IPS-18a (cell line): ENCODE results near the gene ADORA1.

Experiments
- H3K27ac ChIP-seq: one replicate; pipeline ENCODE4 v1.5.1; 2013; ENCODE audit warnings: low read length
- H3K27me3 ChIP-seq: one replicate; pipeline ENCODE4 v1.6.1; 2013; ENCODE audit warnings: mild to moderate bottlenecking, low read length; ENCODE audit not compliant: control insufficient read depth, insufficient read depth
- H3K36me3 ChIP-seq: one replicate; pipeline ENCODE4 v1.6.1; 2013; ENCODE audit warnings: low read depth, low read length; ENCODE audit not compliant: control insufficient read depth
- H3K4me1 ChIP-seq: one replicate; pipeline ENCODE4 v1.6.1; 2013; ENCODE audit warnings: low read depth, low read length; ENCODE audit not compliant: control insufficient read depth
- H3K4me3 ChIP-seq: one replicate; pipeline ENCODE4 v1.5.1; 2013; ENCODE audit warnings: low read length
- H3K9ac ChIP-seq: one replicate; pipeline ENCODE4 v1.6.1; 2013; ENCODE audit warnings: mild to moderate bottlenecking, low read length, moderate library complexity
- H3K9me3 ChIP-seq: one replicate; pipeline ENCODE4 v1.6.1; 2013; ENCODE audit warnings: low read depth, low read length; ENCODE audit not compliant: control insufficient read depth

The ADORA1 gene

GRCh38 chr1:203139976-203140475 is 12.5 kb downstream of the ADORA1 start:
- H3K9me3 ChIP-seq: no peaks in the 10 kb centered on the region
- no peaks in the 10 kb centered on the region for H3K36me3 ChIP-seq
- no peak overlapping the region for H3K27ac ChIP-seq
- no peaks in the 10 kb centered on the region for H3K4me1 ChIP-seq
- no peak overlapping the region for H3K4me3 ChIP-seq
- no peaks in the 10 kb centered on the region for H3K27me3 ChIP-seq
- no peak overlapping the region for H3K9ac ChIP-seq

GRCh38 chr1:203140743-203141520 is 13.4 kb downstream of the ADORA1 start:
- Histone ChIP-seq H3K9ac (no peak overlapping the region), H3K27me3 (no peaks in the 10 kb centered on the region), H3K36me3 (no peaks in the 10 kb centered on the region), H3K9me3 (no peaks in the 10 kb centered on the region), H3K4me1 (no peaks in the 10 kb centered on the region), H3K4me3 (no peak overlapping the region), H3K27ac (no peak overlapping the region)

DNA sequence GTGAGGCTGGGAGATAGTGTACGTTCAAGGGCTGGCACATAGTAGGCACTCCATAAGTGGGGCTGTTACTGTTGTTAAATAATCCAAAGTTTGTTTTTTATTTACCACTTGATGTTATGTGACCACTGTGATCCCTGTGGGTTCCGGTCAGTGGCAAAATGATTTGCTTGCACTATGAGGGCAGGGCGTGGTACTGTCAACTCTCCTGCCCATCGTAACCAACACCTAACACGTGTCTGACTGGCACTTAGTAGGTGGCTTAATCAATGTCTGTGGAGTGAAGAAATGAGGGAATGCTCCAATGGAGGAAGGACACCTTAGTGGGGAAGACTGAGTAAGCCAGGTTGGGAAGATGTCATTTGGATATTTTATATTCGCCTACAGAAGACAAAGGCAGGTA is 14.6 kb downstream of the ADORA1 start:
- Histone ChIP-seq H3K9me3 (no peaks in the 10 kb centered on the region), H3K4me3 (no peak overlapping the region), H3K36me3 (no peaks in the 10 kb centered on the region), H3K9ac (no peak overlapping the region), H3K4me1 (peaks cover 6% of the 10 kb centered on the region), H3K27ac (no peak overlapping the region), H3K27me3 (no peaks in the 10 kb centered on the region)

GRCh38 chr1:203142684-203143408 is 15.3 kb downstream of the ADORA1 start:
- H3K27me3 ChIP-seq: no peaks in the 10 kb centered on the region
- H3K9ac ChIP-seq: no peak overlapping the region
- H3K9me3 ChIP-seq: no peaks in the 10 kb centered on the region
- no peak overlapping the region for H3K4me3 ChIP-seq
- H3K36me3 ChIP-seq: no peaks in the 10 kb centered on the region
- H3K27ac ChIP-seq: no peak overlapping the region
- peaks cover 13% of the 10 kb centered on the region for H3K4me1 ChIP-seq

- H3K27ac ChIP-seq: no peak overlapping the region
- no peaks in the 10 kb centered on the region for H3K9me3 ChIP-seq
- H3K4me3 ChIP-seq: no peak overlapping the region
- no peaks in the 10 kb centered on the region for H3K27me3 ChIP-seq
- H3K9ac ChIP-seq: no peak overlapping the region
- peaks cover 20% of the 10 kb centered on the region for H3K4me1 ChIP-seq
- H3K36me3 ChIP-seq: no peaks in the 10 kb centered on the region
Observed at GRCh38 chr1:203143641-203144040, 16.1 kb downstream of the ADORA1 start.

DNA sequence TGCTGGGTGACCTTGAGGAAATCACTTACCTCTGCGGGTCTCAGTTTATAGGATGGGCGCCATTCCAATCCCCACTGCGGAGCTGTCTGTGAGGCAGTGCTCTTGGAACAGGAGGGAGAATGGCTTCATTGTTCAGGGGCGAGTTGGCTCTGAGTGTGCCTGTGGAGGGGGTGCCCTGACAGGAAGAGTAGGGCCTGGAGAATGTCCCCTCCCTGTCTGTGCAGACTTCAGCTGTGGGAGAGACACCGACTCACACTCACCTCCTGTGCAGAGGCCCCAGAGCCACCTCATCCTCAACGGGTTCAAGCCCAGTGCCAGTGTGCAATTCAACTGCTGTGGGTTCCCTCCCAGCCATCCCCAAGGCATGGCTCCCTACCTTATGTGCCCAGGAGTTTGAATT is 17.1 kb downstream of the ADORA1 start:
- H3K27ac ChIP-seq: no peak overlapping the region

GRCh38 chr1:203145321-203146041 is 18.0 kb downstream of the ADORA1 start:
- no peak overlapping the region for H3K4me3 ChIP-seq
- H3K9me3 ChIP-seq: no peaks in the 10 kb centered on the region
- peaks cover 20% of the 10 kb centered on the region for H3K4me1 ChIP-seq
- no peaks in the 10 kb centered on the region for H3K27me3 ChIP-seq
- H3K9ac ChIP-seq: no peak overlapping the region
- H3K36me3 ChIP-seq: no peaks in the 10 kb centered on the region
- no peak overlapping the region for H3K27ac ChIP-seq

More for the DNA sequence above, 17.1 kb downstream of the ADORA1 start:
- Histone ChIP-seq H3K9ac (no peak overlapping the region), H3K9me3 (no peaks in the 10 kb centered on the region), H3K36me3 (no peaks in the 10 kb centered on the region), H3K4me3 (no peak overlapping the region), H3K27me3 (no peaks in the 10 kb centered on the region), H3K4me1 (peaks cover 20% of the 10 kb centered on the region)

DNA sequence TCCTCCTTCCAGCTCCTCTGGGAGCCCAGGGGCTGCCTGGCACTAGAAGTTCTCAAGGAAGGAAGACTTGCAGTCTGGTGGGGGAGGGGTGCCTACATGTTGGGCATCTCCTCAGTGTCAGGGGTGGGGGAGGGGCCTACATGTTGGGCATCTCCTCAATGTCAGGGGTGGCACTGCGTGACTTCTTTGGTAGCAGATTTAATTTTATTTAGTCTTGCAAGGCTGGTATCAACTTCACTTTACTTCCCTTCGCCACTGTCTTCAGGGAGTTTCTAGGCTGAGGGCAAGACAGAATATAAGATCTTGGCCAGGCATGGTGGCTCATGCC is 18.5 kb downstream of the ADORA1 start:
- no peaks in the 10 kb centered on the region for H3K9me3 ChIP-seq
- no peaks in the 10 kb centered on the region for H3K27me3 ChIP-seq
- peaks cover 20% of the 10 kb centered on the region for H3K4me1 ChIP-seq
- no peak overlapping the region for H3K4me3 ChIP-seq
- H3K9ac ChIP-seq: no peak overlapping the region
- no peaks in the 10 kb centered on the region for H3K36me3 ChIP-seq
- H3K27ac ChIP-seq: no peak overlapping the region

- Histone ChIP-seq H3K27ac (no peak overlapping the region), H3K4me1 (peaks cover 24% of the 10 kb centered on the region), H3K27me3 (no peaks in the 10 kb centered on the region), H3K36me3 (no peaks in the 10 kb centered on the region), H3K9me3 (no peaks in the 10 kb centered on the region), H3K9ac (no peak overlapping the region), H3K4me3 (no peak overlapping the region)
Observed at GRCh38 chr1:203146537-203146936, 19.0 kb downstream of the ADORA1 start.

GRCh38 chr1:203147376-203147775 is 19.9 kb downstream of the ADORA1 start:
- Histone ChIP-seq H3K4me1 (peaks cover 25% of the 10 kb centered on the region), H3K4me3 (no peak overlapping the region), H3K27me3 (no peaks in the 10 kb centered on the region)

DNA sequence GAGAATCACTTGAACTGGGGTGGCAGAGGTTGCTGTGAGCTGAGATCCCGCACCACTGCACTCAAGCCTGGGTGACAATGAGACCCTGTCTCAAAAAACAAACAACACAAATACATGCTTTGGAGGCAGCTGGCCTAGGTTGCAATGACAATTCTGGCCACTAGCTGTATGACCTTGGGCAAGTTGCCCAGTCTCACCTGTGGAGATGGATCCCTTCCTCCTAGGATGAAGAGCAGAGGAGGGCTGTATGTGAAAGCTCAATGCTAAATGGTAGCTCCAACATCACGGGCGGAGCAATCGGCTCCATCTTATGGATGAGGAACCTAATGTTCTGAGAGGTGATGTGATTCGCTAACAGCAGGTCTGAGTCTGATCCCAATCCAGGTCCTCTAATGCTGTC is 20.6 kb downstream of the ADORA1 start:
- Histone ChIP-seq H3K27me3 (no peaks in the 10 kb centered on the region), H3K27ac (no peak overlapping the region)

More at GRCh38 chr1:203147376-203147775, 19.9 kb downstream of the ADORA1 start:
- no peak overlapping the region for H3K9ac ChIP-seq
- no peaks in the 10 kb centered on the region for H3K36me3 ChIP-seq
- no peaks in the 10 kb centered on the region for H3K9me3 ChIP-seq
- no peak overlapping the region for H3K27ac ChIP-seq

More for the DNA sequence above, 20.6 kb downstream of the ADORA1 start:
- Histone ChIP-seq H3K4me1 (peaks cover 33% of the 10 kb centered on the region), H3K9ac (no peak overlapping the region), H3K36me3 (no peaks in the 10 kb centered on the region), H3K4me3 (no peak overlapping the region), H3K9me3 (no peaks in the 10 kb centered on the region)
